ENCODE data around the gene TOMM22.

TOMM22 gene

DNA sequence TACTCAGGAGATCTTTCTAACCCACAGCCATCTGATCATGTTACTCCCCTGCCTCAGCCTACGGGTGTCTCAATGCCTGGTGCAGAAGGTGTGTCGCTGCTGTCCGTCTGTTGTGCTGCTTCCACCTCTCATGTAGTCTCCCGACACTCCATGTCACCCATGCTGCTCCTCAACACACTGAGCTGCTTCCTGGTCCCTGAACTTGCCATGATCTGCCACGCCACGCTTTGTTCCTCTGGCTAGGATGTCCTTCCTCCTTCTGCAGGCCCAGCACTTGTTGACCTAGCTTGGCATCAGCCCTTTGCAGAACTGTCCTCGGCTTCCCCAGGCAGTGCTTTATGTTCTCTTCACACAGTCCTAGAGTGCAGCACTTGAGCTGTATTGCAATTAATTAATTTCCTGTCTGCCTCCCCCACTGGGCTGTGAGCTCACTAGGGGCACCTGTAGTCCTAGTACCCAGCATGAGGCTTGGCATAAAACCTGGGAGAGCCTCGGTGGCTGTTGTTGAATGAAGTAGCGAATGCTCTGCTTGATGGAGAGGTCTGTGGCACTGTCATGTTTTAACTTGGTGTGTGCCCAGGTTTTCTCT lies 33.5 kb downstream of the TOMM22 start:
- DNase-seq (ENCODE audit: low spot score): no peak

DNA sequence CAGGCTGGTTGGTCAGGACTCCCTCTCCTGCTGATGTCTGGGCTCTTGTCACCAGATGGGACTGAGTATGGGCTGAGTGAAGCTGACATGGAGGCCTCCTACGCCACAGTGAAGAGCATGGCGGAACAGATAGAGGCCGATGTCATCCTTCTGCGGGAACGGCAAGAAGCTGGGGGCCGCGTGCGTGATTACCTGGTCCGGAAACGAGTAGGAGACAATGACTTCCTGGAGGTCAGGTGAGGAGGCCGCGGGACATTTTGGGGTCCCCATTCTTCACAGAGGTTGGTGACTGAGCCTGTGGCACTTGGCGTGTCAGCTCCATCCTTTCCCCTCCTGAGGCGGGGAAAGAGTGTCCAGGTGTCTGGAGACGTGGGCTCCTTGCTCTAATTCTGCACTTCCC lies 34.1 kb downstream of the TOMM22 start:
- DNase-seq (ENCODE audit: low spot score): no peak

DNA sequence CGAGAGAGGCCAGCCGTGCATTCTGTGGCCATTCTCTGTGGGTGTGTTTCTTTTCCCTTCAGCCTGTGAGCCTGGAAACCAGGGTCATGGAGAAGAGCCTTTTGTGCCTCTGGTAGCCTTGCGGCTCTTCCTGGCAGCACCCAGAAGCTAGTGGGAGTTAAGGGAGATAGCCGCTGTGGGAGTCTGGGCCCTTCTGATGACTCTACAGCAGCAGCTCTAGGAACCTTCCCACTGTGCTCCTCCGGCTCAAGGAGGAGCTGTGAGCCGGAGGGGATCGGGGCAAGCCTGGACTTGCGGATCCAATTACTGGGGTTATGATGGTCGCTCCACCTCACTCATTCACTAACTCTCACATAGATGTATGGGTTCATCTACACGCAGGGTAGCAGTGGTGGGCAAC lies 34.5 kb downstream of the TOMM22 start:
- no peak for DNase-seq (ENCODE audit: low spot score)

DNA sequence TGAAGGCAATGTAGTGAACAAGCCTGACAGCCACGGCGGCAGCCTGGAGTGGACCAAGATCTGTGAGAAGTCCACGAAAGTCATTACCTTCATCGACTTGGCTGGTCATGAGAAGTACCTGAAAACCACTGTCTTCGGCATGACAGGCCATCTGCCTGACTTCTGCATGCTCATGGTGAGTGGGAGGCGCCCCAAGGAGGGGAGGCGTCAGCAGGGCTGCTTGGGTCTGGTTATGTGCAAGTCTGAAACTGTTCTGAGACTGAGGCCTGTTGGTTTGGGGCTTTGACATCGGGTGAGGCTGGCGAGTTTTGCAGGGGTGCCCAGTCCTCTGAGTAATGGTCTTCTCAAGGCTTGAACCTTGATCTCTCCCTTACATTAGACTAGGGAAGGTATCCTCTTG lies 35.1 kb downstream of the TOMM22 start:
- no peak for DNase-seq (ENCODE audit: low spot score)

DNA sequence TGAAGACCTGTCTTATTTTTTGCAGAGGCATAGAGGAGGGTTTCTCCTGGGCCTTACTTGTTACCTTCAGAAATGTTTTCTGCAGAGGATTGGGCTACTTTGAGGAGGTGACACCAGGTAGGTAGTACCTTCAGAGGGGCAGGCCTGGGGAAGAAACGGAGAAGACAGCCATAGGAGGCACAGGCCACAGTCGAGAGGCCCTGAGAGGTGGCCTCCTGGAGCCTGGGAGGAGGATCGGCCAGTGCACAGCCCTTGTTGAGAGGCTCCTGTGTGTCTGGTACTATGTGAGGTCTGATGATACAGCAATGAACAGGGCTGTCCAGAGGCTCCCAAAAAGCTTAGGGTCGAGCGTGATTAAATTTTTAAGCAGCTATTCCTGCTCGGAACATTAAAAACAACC lies 35.5 kb downstream of the TOMM22 start:
- no peak for DNase-seq (ENCODE audit: low spot score)

DNA sequence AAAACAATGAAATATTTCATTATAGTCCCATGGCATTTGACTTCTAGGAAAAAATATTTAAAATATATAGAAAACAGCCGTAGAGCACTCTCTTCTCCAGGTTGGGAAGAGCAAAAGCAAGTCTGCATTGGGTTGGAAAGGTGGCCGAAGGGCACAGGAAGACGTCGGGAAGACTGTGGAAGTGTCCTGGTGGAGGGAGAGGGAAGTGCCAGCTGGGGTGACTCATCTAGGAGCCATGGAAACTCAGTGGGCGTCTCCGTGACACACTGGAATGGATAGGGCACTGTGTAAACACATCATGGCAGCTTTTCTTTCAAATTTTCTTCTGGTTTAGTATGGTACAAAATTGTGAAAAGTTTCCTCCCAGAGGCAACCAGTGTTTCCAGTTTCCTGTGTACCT lies 36.7 kb downstream of the TOMM22 start:
- no peak for DNase-seq (ENCODE audit: low spot score)

DNA sequence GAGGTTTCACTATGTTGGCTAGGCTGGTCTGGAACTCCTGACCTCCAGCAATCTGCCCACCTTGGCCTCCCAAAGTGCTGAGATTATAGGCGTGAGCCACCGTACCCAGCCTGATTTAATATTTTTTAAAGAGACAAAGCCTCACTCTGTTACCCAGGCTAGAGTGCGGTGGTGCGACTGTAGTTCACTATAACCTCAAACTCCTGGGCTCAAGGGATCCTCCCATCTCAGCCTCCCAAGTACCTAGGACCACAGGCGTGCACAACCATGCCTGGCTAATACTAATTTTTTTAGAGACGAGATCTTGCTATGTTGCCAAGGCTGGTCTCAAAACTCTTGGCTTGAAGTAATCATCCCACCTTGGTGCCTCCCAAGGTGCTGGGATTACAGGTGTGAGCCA lies 37.4 kb downstream of the TOMM22 start:
- DNase-seq (ENCODE audit: low spot score): no peak

DNA sequence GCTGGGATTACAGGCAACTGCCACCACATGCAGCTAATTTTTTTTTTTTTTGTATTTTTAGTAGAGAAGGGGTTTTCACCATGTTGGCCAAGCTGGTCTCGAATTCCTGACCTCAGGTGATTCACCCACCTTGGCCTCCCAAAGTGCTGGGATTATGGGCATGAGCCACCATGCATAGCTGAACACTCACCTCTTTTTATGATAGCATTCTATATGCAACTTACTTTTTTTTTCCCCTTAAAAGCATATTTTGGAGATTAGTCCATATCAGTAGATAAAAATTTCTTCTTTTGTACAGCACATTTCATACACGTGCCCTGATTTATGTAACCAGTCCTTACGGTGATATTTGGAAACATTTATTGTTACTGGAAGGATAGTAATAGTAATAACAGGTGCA lies 38.6 kb downstream of the TOMM22 start:
- no peak for DNase-seq (ENCODE audit: low spot score)

DNA sequence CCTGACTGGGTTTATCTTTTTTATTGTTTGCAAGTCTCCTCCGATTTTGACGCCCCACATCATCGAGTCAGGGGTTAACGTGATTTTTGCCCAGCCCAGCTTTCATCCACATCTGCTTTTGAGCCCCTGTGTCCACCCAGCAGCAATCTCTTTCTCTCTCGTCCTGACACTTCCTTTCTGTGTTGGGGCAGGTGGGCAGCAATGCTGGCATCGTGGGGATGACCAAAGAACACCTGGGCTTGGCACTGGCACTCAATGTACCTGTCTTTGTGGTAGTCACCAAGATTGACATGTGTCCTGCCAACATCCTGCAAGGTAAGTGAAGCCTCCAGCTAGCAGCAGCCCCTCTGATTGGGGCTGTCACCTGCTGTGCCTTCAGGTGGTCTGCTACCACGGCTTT lies 39.8 kb downstream of the TOMM22 start:
- no peak for DNase-seq (ENCODE audit: low spot score)

DNA sequence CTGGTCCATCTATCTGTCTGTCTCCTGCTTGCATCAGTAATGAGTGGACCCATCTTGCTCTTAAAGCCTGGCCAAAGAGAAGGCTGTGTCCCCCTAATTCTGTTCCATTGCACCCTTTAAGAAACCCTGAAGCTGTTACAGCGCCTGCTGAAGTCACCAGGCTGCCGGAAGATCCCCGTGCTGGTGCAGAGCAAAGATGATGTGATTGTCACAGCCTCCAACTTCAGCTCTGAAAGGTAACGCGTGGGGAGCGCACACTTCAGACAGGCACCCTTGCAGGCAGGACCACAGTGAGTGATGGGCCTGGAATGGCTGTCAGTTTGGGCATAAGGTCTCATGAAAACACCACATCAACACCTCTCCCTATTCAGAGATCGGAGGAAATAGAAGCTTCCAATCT lies 42.4 kb downstream of the TOMM22 start:
- no peak for DNase-seq (ENCODE audit: low spot score)

DNA sequence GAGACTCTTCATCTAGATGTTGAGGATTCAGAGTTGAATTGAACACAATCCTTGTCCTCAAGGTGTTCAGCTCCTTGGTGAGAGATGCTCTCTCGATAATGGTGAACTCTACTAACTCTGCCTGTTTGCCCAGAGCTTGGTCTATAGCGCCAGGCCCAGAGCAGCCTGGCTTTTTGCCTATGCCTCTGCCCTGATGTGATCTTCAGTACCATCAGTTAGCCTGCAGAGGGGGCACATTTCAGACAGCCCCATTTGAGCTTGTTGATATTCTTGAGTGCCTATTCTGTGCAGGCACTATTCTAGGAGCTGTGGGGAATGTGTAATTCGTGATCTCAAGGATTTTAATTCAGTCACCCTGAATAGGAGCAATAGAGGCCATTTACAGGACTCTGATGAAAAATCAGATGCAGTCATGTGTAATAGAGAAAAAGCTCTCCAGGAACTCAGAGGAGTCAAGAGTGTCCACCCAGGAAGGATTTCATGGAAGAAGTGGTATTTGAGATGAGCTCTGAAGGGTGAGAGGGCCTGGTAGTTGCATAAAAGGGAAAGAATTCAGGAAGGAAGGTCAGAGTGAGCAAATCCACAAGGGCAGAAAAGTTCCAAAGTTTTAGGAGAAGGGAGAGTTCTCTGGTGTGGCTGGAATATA lies 43.3 kb downstream of the TOMM22 start:
- peak; percentile 35 for DNase-seq (ENCODE audit: low spot score)

DNA sequence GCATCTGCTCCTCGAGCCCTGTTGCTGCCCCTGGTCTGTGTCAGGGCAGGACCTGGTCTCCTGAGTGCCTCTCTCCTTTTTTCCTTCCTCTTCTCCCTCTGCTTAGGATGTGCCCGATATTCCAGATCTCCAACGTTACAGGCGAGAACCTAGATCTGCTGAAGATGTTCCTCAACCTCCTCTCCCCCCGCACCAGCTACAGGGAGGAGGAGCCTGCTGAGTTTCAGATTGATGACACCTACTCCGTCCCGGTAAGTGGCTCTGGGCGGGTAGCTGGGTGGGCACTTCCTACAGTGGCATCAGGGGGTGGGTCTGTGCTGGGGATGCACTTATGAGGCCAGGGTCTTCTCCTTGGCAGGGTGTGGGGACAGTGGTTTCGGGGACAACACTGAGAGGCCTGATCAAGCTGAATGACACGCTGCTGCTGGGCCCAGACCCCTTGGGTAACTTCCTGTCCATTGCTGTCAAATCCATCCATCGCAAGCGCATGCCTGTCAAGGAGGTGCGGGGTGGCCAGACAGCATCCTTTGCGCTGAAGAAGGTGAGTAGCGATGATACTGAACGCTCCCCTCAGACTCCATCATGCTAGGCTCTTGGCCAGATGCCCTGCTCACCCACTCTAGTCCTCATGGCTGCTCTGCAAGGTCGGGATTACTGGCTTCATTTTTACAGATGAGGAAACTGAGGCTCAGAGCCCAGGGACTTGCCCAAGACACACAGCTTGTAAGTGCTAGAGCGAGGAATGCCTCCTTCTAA lies 44.3 kb downstream of the TOMM22 start:
- DNase-seq (ENCODE audit: low spot score): no peak

DNA sequence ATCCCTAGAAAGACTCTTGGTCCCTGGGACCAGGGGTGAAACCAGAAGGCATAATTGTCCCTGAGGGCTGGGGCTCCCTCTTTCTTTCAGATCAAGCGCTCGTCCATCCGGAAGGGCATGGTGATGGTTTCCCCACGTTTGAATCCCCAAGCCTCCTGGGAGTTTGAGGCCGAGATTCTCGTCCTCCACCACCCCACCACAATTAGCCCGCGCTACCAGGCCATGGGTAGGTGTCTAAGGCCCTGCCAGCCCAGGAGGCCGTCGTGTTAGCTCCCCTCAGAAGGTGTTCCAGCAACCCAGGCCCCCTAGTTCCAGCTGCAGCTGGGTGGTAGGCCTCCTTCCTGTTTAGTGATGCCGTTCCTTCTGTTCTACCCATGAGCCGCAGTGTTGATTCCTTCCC lies 45.4 kb downstream of the TOMM22 start:
- no peak for DNase-seq (ENCODE audit: low spot score)

DNA sequence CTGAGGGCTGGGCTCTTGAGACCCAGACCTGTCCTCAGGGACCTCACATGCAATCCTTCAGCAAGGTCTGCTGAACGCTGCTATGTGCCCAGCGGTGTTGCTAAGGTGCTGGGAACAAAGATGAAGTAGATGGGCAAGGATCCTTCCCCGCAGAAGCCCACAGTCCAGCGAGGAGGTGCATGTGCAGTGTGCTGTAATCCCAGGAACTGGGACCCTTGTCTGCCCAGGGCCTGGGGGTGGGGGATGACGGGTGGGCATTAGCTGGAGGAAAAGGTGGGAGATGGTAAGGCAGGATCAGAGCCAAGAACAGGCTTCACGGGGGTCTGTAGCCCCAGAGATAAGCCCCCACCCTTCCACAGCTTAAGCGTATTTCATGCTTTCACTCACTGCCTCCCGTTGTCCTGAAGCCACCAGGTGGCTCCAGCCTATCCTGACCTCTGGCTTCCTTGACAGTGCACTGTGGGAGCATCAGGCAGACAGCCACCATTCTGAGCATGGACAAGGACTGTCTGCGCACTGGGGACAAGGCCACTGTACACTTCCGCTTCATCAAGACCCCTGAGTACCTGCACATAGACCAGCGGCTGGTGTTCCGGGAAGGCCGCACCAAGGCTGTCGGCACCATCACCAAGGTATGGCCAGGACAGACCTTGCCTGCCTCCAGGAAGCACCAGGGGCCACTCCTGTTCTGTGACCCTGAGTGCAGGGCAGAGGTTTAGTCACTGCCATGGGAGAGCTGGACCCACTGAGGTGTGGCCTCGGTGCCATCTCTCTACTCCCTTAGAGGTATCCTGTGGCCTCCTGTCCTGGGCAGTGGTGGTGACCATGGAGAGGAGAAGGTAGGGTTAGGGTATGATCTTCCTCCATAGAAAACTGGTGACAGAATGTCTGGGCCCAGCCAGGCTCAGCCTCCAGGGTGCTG lies 46.0 kb downstream of the TOMM22 start:
- DNase-seq (ENCODE audit: low spot score): no peak

DNA sequence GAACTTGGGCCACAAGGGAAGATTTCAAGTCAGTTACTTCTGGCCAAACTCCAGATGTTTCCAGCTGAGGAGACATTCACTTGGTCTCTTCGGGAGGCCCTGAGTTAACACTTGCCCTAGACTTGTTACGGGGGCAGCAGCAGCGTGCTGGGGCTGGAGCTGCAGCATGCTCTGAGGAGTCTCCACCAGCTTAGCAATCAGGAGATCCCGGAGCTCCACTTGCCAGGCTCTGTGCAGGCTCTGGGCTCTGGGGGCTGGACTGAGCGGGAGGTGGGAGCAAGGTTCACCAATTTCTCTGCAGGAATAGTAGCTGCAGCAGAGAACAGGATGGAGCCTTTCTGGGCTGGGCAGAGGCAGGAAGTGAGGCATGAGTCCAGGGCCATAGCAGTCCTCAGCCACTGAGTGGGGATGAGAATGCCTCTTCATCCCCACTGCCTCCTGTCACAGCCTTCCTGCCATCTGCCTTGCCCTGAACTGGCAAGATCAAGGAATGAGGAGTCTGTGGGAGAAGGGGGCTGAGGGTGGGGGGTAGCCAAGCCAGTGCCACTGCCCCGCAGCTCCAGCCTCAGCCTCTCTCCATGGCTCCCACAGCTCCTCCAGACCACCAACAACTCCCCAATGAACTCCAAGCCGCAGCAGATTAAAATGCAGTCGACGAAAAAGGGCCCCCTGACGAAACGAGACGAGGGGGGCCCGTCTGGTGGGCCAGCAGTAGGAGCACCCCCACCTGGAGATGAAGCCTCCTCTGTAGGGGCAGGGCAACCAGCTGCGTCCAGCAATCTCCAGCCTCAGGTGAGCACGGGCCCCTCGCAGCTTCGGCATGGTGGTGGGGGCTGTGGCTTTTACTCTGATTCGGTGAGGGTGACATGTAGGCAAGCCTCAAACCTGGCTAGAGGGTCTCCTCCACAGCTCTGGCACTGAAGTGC lies 47.4 kb downstream of the TOMM22 start:
- no peak for DNase-seq (ENCODE audit: low spot score)

DNA sequence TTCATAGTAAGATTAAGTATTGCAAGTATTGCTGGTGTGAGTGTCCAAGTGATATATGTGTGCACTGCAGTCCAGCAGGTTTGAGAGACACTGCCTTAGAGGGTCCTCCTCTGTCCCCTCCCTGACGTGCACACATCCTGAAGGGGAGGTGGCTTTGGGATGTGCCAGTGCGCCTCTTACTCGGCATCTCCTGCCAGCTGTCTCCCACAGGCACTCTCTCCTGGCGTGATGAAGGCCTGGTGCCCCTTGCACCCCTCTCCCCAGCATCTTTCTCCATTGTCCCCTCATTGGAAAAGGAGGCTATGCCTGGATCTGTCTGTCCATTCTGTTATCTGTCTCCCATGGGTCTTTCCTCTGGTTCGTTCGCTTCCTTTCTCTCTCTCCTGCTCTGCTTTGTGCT lies 48.2 kb downstream of the TOMM22 start:
- DNase-seq (ENCODE audit: low spot score): no peak

DNA sequence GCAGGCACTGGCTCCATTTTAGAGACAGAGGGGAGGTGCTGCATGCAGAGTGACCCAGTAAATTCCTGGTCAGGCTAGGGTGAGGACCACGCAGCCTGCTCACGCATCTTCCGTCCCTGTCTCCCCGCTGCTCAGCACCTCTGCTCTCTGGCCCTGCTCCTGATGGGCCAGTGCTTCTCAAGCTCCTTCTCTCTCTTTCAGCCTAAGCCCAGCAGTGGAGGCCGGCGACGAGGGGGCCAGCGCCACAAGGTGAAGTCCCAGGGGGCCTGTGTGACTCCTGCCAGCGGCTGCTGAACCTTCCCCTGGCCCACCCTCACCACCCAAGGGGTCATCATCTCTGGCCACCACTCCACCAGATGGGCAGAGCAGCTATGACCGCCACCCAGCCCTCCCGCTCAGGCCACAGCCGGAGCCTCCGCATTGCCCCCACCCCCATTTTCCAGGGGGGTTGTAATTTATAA lies 48.7 kb downstream of the TOMM22 start:
- no peak for DNase-seq (ENCODE audit: low spot score)

DNA sequence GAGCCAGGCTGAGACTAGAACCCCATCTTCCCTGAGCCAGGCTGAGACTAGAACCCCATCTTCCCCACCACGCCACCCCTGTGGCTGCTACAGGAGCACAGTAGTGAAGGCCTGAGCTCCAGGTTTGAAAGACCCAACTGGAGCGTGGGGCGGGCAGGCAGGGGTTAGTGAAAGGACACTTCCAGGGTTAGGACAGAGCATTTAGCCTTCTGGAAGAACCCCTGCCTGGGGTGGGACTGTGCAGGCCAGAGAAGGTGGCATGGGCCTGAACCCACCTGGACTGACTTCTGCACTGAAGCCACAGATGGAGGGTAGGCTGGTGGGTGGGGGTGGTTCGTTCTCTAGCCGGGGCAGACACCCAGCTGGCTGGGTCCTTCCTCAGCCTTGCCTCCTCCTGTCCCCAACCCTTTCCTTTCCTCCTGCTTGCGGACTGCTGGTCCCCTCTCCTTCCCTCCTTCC lies 50.0 kb downstream of the TOMM22 start:
- DNase-seq (ENCODE audit: low spot score): no peak

DNA sequence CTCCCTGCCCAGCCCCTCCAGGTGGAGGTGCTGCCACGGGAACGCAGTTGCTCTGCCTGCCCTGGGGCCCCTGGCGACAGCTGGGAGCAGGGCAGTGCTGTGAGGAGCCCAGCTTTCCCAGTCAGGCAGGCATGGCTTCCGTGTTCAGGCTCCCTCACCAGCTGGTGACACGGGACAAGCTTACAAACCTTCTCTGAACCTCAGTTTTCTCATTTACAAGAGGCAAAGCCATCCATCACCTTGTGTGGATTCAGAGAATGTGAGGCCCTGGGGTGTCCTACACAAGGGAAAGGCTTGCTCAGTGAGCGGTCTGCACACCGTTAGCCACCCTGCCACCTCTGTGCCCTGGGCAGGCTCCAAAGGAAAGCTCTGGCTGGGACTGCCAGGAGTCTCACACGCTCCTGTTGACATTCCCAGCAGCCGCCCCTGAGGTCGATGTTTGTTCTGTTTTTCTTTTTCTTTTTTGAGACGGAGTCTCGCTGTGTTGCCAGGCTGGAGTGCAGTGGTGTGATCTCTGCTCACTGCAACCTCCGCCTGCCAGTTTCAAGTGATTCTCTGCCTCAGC lies 50.6 kb downstream of the TOMM22 start:
- DNase-seq (ENCODE audit: low spot score): no peak

DNA sequence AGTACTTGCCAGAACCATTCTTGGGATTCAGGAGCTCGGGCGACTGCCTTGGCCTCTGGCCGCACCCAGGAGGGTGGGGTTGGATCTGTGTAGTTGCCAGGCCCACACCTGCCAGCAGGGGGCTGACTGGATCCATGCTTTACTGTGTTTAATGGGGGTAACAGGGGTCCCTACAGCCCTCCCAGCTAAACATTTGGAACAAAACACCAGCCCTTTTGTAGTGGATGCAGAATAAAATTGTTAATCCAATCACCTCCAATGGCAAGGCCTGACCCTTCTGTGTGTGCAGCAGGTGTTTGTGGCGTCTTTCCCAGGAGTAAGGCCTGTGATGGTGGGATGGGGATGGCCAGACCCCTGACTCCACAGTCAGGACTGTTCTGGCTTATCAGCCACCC lies 51.6 kb downstream of the TOMM22 start:
- DNase-seq (ENCODE audit: low spot score): peak; percentile 46

Data from activated CD4-positive, alpha-beta T cell treated with anti-CD3 and anti-CD28 coated beads, Interleukin-2, Interleukin-4, amounts not matched to agents 100 ng/mL and 50 ng/mL, durations not matched to agents 16 hours and 8 hours (primary cell).